SJSA1 (cell line): ENCODE results near the gene MAN1C1. TPM values are rescaled to one million over a fixed set of nuclear protein-coding genes. Genes with fewer than 3 reads are reported as not detected.

ENCODE experiments used
- DNase-seq, 2 experiments: peaks; one replicate each; pipeline ENCODE4 v3.0.0-alpha.2; 2015 to 2020; ENCODE audit warnings: low spot score in 2 of 2, low read depth in 1 of 2
- H3K27ac ChIP-seq: fragments of 250-450 bp; sonication (Bioruptor Pico); 2 replicates; pipeline ENCODE4 v1.5.1; 2020; ENCODE audit warnings: mild to moderate bottlenecking, moderate library complexity
- H3K27me3 ChIP-seq: fragments of 250-450 bp; sonication (Bioruptor Pico); replicated peaks from 2 replicates; pipeline ENCODE4 v1.5.1; 2020; ENCODE audit warnings: mild to moderate bottlenecking, moderate library complexity
- H3K36me3 ChIP-seq: fragments of 250-450 bp; sonication (Bioruptor Pico); 2 replicates; pipeline ENCODE4 v1.5.1; 2020; ENCODE audit warnings: mild to moderate bottlenecking
- H3K4me1 ChIP-seq: fragments of 250-450 bp; sonication (Bioruptor Pico); replicated peaks from 2 replicates; pipeline ENCODE4 v1.6.1; 2021; ENCODE audit warnings: mild to moderate bottlenecking
- H3K4me3 ChIP-seq: fragments of 250-450 bp; sonication (Bioruptor Pico); 2 replicates; pipeline ENCODE4 v1.5.1; 2020; ENCODE audit warnings: mild to moderate bottlenecking
- H3K9me3 ChIP-seq: fragments of 250-450 bp; sonication (Bioruptor Pico); replicated peaks from 2 replicates; pipeline ENCODE4 v1.5.1; 2020; ENCODE audit warnings: mild to moderate bottlenecking
- total RNA-seq: library from RNA; depleted of rRNA; stranded (reverse); fragments of >200 nt; shearing (Covaris generic); gene quantifications from 2 replicates; pipeline ENCODE4 v1.2.3, GENCODE V29; 2014

MAN1C1 gene
- total RNA-seq, 1 experiment from 2014 or later = not detected

DNA sequence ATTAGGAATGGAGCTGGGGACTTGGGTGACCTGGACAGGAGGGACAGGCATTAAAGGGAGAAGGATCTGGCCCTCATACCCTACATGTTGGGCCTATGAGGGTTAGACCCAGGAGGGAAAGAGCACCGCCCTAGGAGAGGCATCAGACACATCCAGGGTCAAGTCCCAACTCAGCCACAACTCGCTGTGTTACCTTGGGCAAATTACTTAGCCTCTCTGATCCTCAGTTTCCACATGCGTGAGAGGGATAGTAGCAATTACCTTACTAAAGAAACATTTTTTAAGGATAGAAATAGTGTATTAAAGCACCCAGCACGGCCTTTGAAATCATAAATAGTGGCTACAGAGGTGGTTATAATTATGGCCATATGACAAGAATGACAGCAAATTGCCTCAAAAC, 163.3 kb downstream of the MAN1C1 start:
- no peaks in the 10 kb centered on the region for H3K27me3 ChIP-seq
- no peak overlapping the region for H3K4me3 ChIP-seq
- DNase-seq = no peak
- H3K9me3 ChIP-seq = no peaks in the 10 kb centered on the region
- no peaks in the 10 kb centered on the region for H3K36me3 ChIP-seq
- no peak overlapping the region for H3K27ac ChIP-seq
- H3K4me1 ChIP-seq = no peaks in the 10 kb centered on the region

DNA sequence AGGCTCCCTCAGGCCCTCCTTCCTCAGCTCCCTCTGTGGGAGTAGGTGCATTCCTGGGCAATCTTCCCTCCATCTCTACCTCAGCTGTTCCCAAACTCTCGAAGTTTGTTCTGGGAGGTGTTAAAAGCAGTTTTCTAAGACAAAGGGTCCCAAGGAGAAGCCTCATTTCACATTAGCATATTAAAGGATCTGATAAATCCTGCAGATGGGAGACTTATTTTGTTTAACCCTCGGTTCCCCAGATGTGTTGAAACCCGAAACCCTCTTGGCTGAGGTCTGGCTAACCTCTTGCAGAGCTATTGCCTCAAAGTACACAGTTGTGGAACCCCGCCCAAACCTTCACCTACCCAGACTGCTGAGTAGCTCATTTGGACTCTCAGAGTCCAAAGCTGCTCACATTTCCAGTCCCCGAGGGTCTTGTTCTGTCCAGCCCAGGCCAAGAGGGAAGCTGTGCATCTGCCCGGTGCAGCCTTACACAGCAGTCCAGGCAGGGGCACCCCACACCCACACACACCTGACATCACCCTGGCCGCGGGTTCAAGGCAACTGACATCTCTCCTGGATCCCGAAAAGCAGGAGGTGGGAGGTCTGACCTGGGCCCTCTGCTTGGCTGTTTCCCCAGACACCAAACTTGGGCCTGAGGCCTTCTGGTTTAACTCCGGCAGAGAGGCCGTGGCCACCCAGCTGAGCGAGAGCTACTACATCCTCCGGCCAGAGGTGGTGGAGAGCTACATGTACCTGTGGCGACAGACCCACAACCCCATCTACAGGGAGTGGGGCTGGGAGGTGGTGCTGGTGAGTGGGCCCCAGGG, 163.9 kb downstream of the MAN1C1 start:
- H3K27me3 ChIP-seq = no peaks in the 10 kb centered on the region
- no peak overlapping the region for H3K27ac ChIP-seq
- no peaks in the 10 kb centered on the region for H3K4me1 ChIP-seq
- H3K36me3 ChIP-seq = no peaks in the 10 kb centered on the region
- H3K4me3 ChIP-seq = no peak overlapping the region
- no peaks in the 10 kb centered on the region for H3K9me3 ChIP-seq
- no peak for DNase-seq

DNA sequence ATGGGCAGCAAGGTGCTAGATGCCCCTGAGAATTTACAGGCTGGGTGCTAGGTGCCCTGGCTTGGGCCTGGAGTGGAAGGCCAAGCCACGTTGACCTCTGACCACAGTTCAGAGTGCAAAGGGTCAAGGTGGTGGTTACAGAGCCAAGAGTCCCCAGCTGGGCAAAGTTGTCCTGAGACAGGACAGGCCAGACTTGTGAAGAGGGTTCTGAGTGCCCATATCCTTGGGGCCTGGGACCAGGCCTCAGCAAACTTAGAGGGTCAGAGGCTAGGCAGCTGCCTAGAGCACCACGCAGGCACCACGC, 164.5 kb downstream of the MAN1C1 start:
- DNase-seq = no peak

DNA sequence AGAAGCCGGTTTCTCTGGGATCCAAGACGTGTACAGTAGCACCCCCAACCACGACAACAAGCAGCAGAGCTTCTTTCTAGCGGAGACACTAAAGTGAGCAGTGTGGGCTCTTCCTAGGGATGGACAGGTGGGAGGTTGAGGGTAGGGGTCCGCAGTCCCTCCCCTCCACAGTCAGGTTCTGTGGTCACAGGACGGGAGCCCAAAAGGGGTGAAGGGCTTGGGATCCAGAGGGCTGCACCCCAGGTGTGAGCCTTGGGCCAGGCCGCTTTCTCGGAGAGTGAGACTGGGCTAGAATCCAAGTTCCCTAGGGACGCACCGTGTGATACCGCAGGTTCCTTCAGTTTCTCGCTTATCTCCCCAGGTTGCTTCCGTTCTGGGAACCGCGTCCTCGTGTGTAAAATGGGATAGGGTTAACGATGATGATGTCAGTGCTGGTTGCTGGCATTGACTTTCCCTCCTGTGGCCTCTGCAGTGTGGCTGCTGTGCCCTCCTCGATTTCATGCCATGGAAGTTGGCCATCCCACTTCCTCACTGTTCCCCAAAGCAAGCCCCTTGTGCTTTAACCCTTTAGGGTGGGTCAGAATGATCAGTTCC, 166.1 kb downstream of the MAN1C1 start:
- no peak overlapping the region for H3K4me3 ChIP-seq
- 0 out of 2 replicates have a peak, but pooled peaks cover 4% of the 10 kb centered on the region for H3K4me1 ChIP-seq
- no peaks in the 10 kb centered on the region for H3K27me3 ChIP-seq
- no peaks in the 10 kb centered on the region for H3K9me3 ChIP-seq
- H3K27ac ChIP-seq = no peak overlapping the region
- H3K36me3 ChIP-seq = no peaks in the 10 kb centered on the region
- DNase-seq = no peak

More for the DNA sequence above, 164.5 kb downstream of the MAN1C1 start:
- H3K4me1 ChIP-seq = no peaks in the 10 kb centered on the region
- no peak overlapping the region for H3K27ac ChIP-seq
- no peaks in the 10 kb centered on the region for H3K27me3 ChIP-seq
- no peak overlapping the region for H3K4me3 ChIP-seq
- H3K36me3 ChIP-seq = no peaks in the 10 kb centered on the region
- no peaks in the 10 kb centered on the region for H3K9me3 ChIP-seq

DNA sequence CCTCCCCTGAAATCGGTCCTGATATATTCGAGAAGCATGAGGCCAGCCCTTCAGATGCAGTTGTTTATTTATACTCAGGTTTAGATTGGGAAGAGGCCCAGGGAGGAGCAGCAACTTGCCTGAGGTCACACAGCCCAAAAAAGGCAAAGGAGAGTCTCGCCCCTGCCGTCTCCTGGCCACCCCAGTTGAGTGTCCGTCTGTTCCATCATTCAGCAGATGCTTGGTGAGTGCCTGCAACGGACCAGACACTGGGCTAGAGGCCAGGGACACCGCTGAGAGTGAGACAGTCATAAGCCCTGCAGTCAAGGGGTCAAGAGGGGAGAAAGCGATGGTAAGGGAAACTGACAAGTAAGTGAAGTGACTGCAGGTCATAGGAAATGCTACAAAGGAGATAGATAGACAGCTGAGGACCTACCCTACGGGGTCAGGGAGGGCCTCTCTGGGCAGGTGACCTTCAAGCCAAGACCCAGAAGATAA, 168.0 kb downstream of the MAN1C1 start:
- no peaks in the 10 kb centered on the region for H3K27me3 ChIP-seq
- no peak for DNase-seq
- H3K9me3 ChIP-seq = no peaks in the 10 kb centered on the region
- H3K4me1 ChIP-seq = 0 out of 2 replicates have a peak, but pooled peaks cover 4% of the 10 kb centered on the region
- H3K36me3 ChIP-seq = no peaks in the 10 kb centered on the region
- no peak overlapping the region for H3K27ac ChIP-seq
- H3K4me3 ChIP-seq = no peak overlapping the region

DNA sequence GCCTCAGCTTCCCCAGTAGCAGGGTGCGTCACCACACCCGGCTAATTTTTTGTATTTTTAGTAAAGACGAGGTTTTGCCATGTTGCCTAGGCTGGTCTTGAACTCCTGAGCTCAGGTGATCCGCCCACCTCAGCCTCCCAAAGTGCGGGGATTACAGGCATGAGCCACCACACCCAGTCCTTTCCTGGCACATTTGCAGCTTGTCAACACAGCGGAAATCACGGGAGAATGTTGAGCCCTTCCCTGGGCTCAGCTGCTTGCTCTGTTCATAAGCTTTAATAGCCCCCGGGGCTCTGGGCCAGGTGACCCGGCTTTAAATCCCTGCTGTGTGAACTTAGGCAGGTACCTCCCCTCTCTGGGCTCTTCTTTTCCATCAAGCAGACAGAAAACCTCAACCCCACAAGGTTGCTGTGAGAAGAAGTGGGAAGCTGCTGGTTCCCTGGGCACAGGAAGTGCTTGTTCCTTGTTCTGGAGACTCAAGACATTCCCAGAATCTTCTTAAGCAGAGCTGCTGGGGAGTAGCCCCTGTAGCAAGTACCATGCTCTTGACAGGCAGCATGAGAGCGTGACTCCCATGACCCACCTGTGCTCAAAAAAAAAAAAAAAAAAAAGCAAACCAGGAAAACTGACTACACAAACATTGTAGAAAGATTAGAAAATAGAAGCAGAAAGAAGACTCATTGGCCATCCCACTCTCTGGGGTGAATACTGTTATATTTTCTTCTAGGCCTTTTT, 168.9 kb downstream of the MAN1C1 start:
- Histone ChIP-seq H3K9me3 (no peaks in the 10 kb centered on the region), H3K27ac (no peak overlapping the region), H3K36me3 (no peaks in the 10 kb centered on the region), H3K4me3 (no peak overlapping the region), H3K4me1 (0 out of 2 replicates have a peak, but pooled peaks cover 4% of the 10 kb centered on the region), H3K27me3 (no peaks in the 10 kb centered on the region)
- no peak for DNase-seq

DNA sequence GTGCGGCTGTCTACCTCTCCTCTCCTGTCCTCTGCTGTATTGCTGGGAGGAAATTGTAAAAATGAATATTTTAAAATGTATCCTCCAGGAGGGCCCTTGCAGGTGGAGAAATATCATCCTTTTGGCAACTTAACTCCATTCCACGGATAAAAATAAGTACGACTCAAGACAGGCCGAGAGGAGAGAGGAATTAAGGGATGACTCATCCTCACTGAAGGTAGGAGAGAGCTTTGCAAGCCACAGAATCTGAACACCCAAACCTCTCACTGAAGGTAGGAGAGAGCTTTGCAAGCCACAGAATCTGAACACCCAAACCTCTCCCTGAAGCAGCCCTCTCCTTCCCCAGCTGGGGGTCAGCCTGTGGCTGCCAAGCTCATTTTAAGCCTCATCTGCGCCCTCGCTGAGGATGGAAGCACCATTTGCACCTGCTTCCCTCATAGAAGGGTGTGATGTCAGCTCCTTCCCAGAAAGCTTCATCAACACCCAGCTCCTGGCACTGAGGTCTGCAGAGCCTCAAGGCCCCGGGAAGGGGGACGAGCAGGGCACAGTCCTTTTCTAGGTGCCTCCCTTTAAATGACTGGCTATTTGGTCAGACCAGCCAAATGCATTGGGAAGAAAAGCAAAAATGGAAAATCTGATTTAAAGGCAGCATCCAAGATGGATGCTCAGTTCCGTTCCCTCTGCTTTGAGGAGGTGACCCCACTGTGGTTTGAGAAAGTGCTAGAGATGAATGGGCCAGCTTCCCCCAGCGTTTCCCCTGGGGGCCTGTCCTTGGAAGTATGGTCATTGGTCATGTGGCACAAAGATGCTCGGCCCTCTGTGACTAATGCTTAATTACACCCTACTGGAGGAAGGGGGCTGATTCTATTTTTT, 170.5 kb downstream of the MAN1C1 start:
- DNase-seq = no peak
- H3K27ac ChIP-seq = no peak overlapping the region
- H3K9me3 ChIP-seq = no peaks in the 10 kb centered on the region
- no peaks in the 10 kb centered on the region for H3K27me3 ChIP-seq
- no peaks in the 10 kb centered on the region for H3K36me3 ChIP-seq
- 0 out of 2 replicates have a peak, but pooled peaks cover 4% of the 10 kb centered on the region for H3K4me1 ChIP-seq
- no peak overlapping the region for H3K4me3 ChIP-seq

DNA sequence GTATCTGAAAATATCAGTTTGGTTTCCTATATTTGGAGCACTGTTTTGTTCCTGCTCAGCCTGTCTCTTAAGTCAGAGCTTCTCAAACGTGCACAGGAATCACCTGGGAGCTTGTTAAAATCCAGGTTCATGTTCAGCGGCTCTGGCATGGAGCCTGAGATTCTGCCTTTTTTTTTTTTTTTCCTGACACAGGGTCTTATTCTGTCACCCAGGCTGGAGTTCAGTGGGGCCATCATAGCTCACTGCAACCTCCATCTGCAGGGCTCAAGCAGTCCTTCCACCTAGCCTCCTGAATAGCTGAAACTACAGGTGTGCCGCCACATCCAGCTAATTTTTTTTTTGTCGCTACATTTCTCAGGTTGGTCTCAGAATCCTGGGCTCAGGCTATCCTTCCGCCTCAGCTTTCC, 171.2 kb downstream of the MAN1C1 start:
- H3K4me3 ChIP-seq = no peak overlapping the region
- 0 out of 2 replicates have a peak, but pooled peaks cover 4% of the 10 kb centered on the region for H3K4me1 ChIP-seq
- no peak for DNase-seq
- H3K27me3 ChIP-seq = no peaks in the 10 kb centered on the region
- no peaks in the 10 kb centered on the region for H3K9me3 ChIP-seq
- H3K27ac ChIP-seq = no peak overlapping the region
- no peaks in the 10 kb centered on the region for H3K36me3 ChIP-seq

DNA sequence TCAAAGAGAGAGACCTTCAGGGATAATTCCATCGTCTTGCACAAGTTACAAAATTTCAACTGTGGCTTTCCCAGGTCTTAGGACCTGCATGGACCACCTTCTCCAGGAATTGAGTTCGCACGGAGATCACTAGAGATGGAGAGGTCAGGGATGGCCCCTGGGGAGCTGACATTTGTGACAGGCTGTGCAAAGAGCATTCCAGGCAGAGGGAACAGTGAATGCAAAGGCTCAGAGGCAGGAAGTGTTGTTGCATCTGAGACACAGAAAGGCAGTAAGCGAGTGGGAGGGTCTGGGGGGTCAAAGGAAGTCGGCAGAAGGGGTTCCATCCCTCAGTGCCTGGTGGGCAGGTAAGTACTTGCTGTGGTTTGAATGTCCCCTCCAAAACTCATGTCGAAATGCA, 173.9 kb downstream of the MAN1C1 start:
- H3K4me3 ChIP-seq = no peak overlapping the region
- H3K27me3 ChIP-seq = no peaks in the 10 kb centered on the region
- H3K27ac ChIP-seq = no peak overlapping the region
- no peaks in the 10 kb centered on the region for H3K36me3 ChIP-seq
- DNase-seq = no peak
- H3K9me3 ChIP-seq = no peaks in the 10 kb centered on the region
- 0 out of 2 replicates have a peak, but pooled peaks cover 4% of the 10 kb centered on the region for H3K4me1 ChIP-seq

DNA sequence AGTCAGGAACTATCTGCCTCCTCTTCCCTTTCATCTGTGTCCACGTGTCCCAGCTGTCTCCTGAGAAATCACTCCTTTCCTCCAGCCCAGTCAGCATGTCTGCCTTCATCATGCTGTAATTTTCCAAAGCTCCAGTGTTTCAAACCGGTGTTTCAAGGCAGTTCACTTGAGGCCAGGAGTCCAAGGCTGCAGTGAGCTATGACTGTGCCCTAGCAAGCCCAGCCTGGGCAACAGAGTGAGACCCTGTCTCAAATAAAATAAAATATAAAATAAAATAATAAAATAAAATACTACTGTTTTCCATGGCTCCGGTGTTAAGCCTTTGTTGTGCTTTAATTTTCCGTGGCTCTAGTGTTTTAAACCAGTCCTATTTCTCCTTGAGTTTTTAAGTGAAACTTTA, 175.5 kb downstream of the MAN1C1 start:
- Histone ChIP-seq H3K9me3 (no peaks in the 10 kb centered on the region), H3K4me3 (no peak overlapping the region), H3K27me3 (no peaks in the 10 kb centered on the region), H3K27ac (no peak overlapping the region), H3K36me3 (no peaks in the 10 kb centered on the region), H3K4me1 (0 out of 2 replicates have a peak, but pooled peaks cover under 1% of the 10 kb centered on the region)
- no peak for DNase-seq

DNA sequence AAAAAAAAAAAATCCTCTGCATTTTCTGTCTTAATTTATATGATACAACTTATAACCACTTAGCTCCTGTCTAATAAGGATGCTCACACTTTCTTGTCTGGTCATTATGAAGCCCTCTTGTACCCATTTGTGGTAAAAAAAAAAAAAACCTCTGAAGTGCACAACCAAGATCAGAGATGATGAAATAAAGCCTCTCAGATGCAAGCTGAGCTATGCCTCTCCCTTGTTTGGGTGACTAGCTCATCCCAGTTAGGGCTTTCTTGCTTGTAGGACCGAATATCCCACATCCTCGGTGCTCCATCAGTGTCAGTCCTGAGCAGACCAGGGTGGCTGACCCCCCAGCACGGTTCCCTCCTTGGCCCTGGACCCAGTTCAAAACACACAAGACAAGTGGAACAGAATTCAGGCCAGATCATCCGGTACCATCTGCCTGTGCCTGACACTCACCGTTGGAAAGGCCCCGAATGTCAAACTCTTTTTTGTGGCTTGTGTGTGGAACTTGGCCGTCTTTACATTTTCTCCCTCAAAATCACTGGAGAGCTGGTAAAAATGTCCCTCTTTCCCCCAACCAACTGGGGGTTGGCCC, 177.1 kb downstream of the MAN1C1 start:
- H3K27ac ChIP-seq = no peak overlapping the region
- H3K36me3 ChIP-seq = no peaks in the 10 kb centered on the region

DNA sequence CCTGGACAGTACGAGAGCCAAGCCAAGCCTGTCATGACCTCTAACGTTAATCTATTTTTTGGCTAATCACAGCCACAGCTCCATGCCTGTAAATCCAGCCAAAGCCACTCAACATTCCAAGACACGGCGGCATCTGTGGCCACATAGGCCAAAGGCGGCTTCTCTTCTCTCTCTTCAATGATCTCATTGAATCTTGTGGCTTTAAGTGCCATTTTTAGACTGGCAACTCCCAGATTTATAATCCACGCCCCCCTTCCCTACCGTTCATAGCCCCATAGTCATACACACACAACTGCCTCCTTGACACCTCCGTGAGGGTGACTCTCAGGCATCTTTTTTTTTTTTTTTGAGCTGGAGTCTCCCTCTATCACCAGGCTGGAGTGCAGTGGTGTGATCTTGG, 177.7 kb downstream of the MAN1C1 start:
- H3K36me3 ChIP-seq = no peaks in the 10 kb centered on the region
- H3K27ac ChIP-seq = no peak overlapping the region
- no peaks in the 10 kb centered on the region for H3K4me1 ChIP-seq
- H3K9me3 ChIP-seq = no peaks in the 10 kb centered on the region
- H3K4me3 ChIP-seq = no peak overlapping the region
- no peak for DNase-seq
- no peaks in the 10 kb centered on the region for H3K27me3 ChIP-seq

More for the DNA sequence above, 177.1 kb downstream of the MAN1C1 start:
- Histone ChIP-seq H3K4me1 (no peaks in the 10 kb centered on the region), H3K4me3 (no peak overlapping the region), H3K27me3 (no peaks in the 10 kb centered on the region), H3K9me3 (no peaks in the 10 kb centered on the region)
- DNase-seq = no peak

DNA sequence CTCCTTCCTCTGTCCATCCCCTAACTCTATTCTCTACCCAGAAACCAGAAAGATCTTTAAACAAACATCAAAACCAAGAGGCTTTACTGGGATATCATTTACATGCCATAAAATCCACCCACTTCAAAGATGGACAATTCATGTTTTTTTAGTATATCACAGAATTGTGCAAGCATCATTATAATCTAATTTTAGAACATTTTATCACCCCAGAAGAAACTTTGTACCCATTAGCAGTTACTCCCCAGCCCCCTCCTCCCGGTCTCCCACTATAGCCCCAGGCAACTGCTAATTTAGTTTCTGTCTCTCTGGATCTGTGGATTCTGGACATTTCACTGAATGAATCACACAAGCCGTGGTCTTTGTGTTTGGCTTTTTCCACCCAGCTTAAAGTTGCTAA, 178.6 kb downstream of the MAN1C1 start:
- H3K36me3 ChIP-seq = no peaks in the 10 kb centered on the region
- H3K9me3 ChIP-seq = no peaks in the 10 kb centered on the region
- no peak overlapping the region for H3K27ac ChIP-seq
- H3K4me3 ChIP-seq = no peak overlapping the region
- H3K4me1 ChIP-seq = peaks cover 5% of the 10 kb centered on the region
- DNase-seq = no peak
- H3K27me3 ChIP-seq = no peaks in the 10 kb centered on the region
